ENCODE measurements around the gene CYGB.
A peak's percentile ranks its signal among the peaks of the same experiment; 100 is the strongest.

Gene CYGB

GRCh38 chr17:76557368-76558197, 20.1 kb upstream of the CYGB start:
- TF ChIP-seq CTCF (IDR thresholded peaks at IDR 0.05; ENCODE audit: insufficient read depth, low read depth, low read length, missing control alignments), result peak; percentile 22
- peak; percentile 96 for DNase-seq (ENCODE audit: low read depth)
- peak overlapping the region; percentile 95 for H3K4me3 ChIP-seq (ENCODE audit: low read length)

GRCh38 chr17:76556765-76557367, 19.4 kb upstream of the CYGB start:
- peak overlapping the region; percentile 95 for H3K4me3 ChIP-seq (ENCODE audit: low read length)
- TF ChIP-seq CTCF (IDR thresholded peaks at IDR 0.05; ENCODE audit: insufficient read depth, low read depth, low read length, missing control alignments), result no peak
- peak; percentile 65 for DNase-seq (ENCODE audit: low read depth)

DNA sequence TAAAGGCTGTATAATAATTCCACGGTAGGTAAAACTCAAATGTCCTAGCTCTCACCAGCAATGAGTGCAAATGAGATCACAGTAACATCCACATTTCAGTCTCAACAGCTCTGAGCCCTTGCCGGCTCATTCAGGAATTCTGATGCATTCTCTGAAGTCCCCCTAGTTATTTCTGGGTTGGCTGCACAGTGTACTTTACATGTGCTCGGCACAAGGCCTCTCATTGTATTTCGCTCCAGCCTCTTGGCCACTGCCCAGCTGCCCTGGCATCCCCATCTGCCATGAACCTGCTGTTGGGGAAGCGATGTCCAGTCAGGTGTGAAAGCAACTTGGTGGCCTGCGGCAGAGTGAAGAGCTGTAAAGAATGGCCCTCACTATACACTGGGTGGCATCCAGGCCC, 16.6 kb upstream of the CYGB start:
- no peak for TF ChIP-seq CTCF (IDR thresholded peaks at IDR 0.05; ENCODE audit: insufficient read depth, low read depth, low read length, missing control alignments)
- H3K4me3 ChIP-seq (ENCODE audit: low read length), result no peak overlapping the region
- no peak for DNase-seq (ENCODE audit: low read depth)

DNA sequence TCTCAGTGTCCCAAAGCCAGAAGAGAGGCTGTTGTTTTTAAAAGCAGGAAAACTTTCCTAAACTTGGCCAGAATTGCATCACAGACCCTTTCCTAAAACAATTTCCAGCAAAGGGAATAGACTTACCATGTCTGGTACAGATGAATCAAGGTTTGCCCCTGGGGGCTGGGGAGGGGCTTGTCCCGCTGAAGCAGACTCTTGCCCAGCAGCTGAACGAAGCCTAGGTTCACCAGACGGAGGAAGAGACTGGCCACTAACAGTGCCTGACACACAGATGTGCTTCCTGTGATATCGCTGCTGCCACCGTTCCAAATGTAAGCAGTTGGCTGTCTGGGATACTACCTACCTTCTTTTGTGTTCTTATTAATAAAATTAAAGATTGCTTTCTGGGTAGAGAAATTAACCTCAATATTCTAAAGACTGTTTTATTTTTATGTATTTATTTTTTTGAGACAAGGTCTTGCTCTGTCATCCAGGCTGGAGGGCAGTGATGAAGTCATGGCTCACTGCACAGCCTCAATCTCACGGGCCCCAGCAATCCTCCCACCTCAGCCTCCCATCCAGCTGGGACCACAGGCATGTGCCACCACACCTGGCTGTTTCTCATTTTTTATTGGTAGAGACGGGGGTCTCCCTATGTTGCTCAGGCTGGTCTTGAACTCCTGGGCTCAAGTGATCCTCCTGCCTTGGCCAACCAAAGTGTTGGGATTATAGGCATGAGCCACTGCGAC, 15.8 kb upstream of the CYGB start:
- no peak for TF ChIP-seq CTCF (IDR thresholded peaks at IDR 0.05; ENCODE audit: insufficient read depth, low read depth, low read length, missing control alignments)
- no peak for DNase-seq (ENCODE audit: low read depth)
- no peak overlapping the region for H3K4me3 ChIP-seq (ENCODE audit: low read length)

DNA sequence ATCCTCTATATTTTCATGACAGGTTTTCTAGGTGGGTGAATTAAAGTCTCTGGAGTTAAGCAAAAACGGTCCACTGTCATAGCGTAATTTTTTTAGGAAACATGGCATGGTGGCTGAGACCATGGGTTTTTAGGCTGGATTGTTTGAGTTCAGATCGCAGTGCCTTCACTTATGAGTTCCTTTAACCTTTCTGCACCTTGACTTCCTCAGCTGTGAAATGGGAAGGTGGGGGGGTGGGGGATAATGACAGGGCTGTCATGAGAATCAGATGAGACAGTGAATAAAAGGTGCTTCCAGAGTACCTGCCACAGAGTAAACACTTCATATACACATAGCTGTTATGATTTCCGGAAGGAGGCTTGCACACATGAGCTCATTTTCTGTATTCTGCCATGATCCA, 14.2 kb upstream of the CYGB start:
- TF ChIP-seq CTCF (IDR thresholded peaks at IDR 0.05; ENCODE audit: insufficient read depth, low read depth, low read length, missing control alignments), result no peak
- DNase-seq (ENCODE audit: low read depth), result no peak
- H3K4me3 ChIP-seq (ENCODE audit: low read length), result no peak overlapping the region

- no peak for TF ChIP-seq CTCF (IDR thresholded peaks at IDR 0.05; ENCODE audit: insufficient read depth, low read depth, low read length, missing control alignments)
- H3K4me3 ChIP-seq (ENCODE audit: low read length), result peak overlapping the region; percentile 45
- peak; percentile 95 for DNase-seq (ENCODE audit: low read depth)
These were observed 13.5 kb upstream of the CYGB start for GRCh38 chr17:76550712-76551615.
